Stimulated activated CD4-positive, alpha-beta T cell treated with anti-CD3 and anti-CD28 coated beads, TNF-alpha, amount 100 ng/mL, for 24 hours (primary cell): Measurements from ENCODE around the gene ARF1.

Experiments used
- DNase-seq, 3 experiments: peaks; one replicate each; pipeline ENCODE4 v3.0.0-alpha.2; 2020; ENCODE audit warnings: low read depth in 3 of 3

The ARF1 gene

DNA sequence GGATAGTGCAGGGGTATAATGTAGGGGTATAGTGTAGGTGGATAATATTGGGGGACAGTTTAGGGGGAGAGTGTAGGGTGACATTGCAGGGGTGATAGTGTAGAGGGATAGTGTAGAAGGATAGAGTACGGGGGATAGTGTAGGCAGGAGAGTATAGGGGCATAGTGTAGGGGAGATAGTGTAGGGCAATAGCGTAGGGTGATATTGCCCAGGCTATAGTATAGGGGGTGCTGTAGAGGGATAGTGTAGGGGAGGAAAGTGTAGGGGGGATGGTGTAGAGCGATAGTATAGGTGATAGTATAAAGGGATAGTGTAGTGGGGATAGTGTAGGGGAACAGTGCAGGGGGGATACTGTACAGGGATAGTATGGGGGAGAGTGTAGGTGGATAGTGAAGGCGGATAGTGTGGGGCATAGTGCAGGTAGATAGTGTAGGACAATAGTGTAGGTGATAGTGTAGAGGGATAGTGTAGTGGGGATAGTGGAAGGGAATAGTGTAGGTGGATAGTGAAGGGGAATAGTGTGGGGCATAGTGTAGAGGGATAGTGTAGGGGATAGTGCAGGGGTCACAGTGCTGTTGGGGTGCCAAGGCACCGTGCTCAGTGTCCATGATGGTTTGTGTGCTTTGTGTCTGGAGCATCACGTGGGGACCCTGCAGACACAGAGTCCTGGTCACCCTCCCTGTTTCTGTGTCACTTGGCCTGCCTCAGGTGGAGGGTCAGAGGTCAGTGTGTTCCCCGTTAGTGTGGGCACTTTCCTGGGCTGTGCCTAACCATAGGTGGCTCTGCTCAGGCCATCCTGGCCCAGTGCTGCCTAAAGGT lies 10.5 kb upstream of the ARF1 start:
- no peak for DNase-seq

DNA sequence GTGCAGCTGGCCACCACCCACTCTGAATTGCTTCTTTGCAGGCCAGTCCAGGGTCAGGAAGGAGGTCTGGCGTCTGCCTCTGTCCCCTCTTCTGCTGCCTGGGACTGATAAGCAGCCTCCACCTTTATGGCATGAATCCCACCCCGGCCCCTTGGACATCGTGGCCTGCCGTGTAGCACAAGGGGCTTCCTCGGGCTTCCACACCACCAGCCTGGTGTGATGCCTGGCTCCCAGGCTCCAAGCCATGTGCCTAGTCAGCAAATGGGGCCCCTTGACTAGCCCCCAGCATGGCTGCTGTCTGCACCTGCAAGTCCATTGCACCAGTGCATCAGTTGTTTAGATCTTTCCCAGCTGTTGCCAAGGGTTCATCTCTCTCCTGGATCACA lies 9.9 kb upstream of the ARF1 start:
- DNase-seq: no peak

DNA sequence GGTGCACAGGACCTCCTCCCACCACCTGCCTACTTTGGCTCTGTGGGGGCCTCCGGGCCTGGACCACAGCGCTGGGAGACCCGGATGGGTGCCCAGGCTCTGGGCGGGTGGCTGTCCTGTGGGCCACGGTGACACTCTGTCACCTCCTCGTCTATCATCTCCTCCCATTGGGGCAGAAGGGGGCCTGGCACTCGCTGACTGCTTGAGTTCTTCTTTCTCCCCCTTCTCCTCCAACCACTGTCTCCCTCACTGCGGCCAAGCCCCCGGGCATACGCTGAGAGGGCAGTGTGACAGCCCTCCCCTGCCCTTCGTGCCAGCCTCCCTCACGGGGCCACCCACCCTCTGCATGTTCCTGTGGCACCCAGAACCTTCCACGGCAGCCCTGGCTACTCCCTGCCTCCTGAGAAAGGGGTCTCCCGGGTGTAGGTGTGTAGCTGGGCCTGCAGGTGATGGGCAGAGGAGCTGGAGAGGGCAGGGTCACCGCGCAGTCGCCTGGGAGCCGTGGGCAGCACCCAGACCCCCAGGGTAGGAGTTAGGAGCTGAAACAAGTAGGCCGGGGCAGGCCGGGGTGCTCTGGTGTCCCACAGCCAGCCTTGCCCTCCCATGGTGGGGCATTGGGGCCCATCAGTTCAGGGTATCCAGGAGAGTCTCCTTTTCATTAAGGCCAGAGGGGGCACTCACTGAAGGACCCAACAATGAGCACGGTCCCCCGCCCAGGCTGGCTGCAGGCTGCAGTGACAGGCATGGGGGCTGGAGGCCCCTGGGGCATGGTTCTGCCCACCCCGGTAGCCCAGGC lies 9.2 kb upstream of the ARF1 start:
- DNase-seq: no peak

DNA sequence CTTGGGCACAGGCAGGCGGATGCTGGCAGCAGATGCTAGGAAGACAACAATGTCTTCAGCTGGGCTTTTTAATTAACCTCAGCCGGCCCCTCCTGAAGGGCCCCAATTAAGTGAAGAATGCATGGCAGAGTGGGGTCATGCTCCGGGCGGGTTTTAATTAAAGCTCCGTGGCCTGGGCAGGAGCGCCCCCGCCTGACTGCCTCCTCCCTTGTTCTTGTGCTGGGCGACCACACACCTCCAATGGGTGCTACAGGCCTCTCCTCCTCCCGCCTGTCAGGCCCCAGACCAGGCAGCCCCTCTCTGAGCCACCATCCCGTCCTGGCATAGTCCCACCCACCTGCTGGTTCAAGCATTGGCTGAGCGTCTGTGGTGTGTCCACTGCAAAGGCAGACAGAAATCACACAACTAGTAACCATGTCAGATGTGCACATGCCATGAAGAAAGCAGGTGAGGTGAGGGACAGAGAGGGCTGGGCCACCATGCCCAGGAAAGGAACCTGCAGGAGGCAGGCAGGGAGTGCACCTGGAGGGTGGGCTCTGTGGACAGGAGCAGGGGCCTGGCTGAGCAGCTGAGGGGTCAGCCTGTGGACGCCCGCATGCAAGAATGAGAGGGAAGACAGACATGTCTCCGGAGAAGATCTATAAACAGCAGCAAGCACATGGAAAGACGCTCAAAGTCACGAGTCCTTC lies 8.5 kb upstream of the ARF1 start:
- no peak for DNase-seq

DNA sequence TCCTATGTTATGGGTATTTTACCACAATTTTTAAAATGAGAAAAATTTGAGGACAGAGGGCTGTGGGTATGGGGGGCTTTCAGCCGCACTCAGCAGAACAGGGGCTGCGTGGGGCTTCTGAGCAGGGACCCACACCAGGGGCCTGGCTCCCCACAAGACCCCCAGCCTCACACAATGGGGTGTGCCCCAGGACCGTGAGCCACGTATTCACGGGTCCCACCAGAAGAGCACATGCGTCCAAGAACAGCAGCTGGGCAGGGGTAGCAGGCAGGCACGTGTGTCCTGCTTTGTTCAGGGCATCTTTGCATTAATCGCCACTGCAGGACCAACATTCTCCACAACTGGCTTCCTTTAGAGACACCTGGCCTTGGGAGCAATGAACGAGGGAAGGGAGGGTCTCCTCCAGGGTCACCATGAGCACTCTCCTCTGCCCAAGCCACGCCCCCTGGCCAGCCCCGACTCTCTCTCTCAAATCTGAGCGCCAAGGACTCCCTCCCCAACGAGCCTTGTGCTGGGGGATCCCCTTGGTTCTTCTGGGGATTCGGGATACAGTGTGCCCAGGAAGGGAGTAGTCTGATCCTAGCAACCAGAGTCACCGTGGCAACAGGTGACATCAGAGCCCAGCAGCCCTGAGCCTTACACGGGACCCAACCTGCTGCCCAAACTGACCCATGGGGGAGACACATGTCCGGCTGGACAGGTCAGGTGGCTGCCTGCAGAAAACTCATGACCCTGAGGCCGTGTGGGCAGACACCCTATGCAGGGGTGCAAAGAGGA lies 7.4 kb upstream of the ARF1 start:
- no peak for DNase-seq

DNA sequence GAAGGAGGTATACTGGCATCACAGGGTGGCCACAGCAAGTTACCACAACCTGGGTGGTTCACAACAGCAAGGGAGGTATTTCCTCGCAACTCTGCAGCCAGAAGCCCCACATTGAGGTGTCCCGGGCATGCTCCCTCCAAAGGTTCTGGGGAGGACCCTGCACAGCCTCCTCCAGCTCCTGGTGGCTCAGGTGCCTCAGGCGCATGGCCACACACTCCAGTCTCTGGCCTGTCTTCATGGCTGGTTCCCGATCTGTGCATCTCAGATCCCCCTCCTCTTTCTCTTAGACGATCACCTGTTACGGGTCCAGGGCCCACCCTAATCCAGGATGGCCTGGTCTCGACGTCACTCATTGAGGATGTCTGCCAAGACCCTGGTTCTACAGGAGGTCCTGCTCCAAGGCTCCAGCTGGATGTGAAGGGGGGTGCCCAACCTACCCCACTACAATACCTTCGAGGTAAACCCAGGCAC lies 6.7 kb upstream of the ARF1 start:
- DNase-seq: no peak

DNA sequence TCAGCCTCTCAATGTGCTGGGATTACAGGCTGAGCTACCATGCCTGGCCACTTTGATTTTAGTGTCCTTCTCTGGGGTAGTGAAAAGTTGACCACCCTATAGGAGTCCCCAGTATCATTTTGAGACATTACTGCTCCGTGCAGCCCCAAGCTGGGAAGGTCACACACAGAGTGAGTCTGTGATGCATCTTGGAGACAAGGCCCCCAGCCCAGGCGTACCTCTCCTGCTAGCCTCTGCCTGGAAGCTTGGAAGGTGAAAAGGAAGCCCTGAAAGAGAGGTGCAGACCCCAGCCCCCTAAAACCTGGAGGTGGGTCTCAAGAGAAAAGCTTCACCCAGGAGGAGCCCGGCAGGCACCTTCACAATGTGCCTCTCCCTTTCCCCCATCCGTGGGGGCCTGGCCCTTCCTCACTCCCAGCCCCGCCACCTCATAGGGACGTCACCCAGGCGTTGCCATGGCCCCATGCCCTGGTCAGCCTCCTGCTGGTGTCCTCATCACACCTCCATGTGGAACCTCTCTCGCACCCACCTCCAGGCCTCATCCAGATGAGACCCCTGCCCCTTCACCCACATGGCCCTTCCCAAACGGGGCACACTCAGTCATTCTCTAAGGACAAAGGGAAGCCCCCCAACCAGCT lies 5.6 kb upstream of the ARF1 start:
- DNase-seq: no peak

DNA sequence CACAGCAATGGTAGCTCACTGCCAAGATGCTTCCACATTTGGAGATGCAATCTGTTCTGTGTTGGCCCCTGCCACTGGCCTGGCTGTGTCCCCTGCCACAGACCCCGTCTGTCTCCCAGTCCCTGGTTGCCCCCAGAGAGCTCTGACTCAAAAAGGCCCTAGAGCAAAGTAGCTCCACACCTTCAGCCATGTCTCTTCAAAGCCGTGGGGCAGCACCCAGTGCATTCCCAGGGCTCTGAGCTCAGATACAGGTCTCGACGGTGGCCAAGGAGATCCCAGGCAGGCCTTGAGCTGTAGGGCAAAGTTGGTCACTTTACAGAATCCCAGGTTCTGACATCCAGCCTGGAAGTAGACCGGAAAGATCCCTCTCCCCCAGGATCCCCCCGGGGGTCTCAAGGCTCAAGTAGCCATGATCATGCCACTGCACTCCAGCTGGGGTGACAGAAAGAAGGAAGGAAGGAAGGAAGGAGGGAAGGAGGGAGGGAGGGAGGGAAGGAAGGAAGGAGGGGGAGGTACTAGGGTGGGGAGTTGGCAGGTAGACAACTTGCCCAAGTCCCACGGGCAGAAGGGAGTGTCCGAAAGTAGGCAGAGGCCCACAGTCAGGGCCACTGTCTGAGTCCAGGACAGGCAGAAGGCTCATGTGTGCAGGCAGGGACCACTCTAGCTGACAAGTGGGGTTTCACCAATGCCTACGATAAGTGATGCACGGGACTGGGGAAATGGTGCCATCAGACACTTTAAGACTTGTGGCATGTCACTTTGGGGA lies 4.8 kb upstream of the ARF1 start:
- DNase-seq: no peak

DNA sequence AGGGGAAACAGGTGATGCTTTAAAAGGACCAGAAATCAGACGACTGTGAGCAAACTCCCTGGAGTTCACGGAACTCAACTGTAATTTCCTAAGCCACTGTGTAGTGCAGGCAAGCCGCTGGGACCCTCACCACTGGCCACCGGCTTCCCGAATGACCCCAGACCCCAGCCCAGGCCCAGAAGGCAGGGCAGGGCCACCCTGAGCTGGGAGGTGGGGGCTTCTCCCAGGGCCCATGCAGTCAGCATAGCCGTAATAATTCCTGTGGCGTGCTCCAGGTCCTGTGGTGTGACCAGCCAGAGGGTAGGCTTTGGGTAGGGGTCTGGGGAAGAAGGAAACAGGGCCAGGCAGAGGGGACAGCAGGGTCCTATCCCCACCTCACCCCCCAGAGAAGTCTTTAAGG lies 3.5 kb upstream of the ARF1 start:
- no peak for DNase-seq

DNA sequence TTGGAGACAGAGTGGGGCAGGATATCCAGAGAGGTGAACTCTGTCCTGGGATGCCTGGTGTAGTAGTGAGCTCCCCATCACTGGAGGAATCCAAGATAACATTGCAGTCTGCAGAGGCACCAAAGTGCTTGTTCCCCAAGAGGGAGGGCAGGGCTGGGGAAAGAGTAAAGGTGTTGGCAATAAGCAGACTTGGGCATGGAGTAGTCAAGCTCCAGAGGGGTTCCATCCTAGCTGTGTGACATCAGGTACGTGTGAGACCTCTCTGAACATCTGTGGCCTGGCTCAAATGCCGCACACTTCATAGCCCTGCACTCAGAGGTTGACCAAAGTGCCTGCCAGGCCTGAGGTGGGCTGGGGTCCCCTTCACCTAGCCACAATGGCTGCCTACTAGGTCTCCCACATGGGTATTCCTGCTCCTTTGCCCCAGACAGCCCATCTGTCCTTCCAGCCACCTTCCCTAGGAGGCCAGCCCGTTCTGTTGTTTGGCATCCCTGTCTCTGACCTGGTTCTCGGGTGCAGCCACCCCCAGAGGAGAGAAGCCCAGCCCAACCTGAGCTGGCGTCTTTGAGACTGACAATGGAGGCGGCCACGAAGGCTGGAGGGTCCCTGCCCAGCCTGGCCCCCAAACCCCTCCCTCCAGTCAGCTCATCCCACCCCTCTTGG lies 2.8 kb upstream of the ARF1 start:
- DNase-seq: no peak

DNA sequence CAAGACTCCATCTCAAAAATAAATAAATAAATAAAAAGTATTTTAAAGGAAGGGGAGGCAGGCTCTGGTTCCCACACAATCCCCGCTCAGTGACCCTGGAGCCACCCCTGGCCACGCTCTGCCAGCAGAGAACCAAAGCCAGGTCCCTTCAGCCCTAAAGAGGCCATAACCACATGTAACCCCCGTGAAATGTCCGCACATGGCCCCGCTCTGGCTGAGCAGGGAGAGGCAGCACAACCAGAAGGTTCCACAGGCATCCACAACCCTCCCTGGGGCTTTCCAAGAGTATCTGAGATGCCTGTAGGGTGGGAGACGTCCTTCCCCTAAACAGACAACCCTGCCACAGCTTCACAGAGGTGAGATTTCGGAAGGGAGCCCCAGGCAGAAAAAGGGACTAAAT lies 1.4 kb upstream of the ARF1 start:
- DNase-seq: no peak

DNA sequence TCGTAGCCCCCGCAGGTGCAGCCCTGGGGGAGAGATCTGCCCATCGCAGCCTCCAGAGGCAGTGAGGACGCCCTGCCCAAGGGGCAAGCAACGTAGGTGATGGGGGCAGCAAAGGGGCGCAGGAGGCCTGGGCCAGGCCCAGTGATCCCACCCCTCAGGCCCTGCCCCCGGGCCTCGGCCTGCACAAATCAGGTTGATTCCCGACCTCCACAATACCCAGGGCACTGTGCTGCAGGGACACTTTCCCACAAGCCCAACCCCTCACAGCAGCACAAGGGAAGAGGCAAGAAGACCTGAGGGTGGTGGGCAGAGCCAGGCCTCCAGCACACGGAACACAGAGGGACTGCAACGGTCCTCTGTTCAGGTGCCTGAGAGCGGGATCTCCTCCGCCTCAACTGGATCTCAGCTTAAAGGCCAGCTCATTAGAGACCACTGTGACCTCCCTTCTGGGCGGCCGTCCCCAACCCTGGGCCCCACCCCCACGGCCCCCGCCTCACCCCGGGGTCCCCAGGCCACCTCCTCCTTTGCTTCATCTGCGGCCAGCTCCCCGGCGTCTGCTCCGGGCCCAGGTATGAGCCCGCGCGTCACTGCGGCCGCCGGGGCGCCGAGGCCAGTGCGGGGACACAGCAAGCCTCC lies 812 bp upstream of the ARF1 start:
- no peak for DNase-seq

DNA sequence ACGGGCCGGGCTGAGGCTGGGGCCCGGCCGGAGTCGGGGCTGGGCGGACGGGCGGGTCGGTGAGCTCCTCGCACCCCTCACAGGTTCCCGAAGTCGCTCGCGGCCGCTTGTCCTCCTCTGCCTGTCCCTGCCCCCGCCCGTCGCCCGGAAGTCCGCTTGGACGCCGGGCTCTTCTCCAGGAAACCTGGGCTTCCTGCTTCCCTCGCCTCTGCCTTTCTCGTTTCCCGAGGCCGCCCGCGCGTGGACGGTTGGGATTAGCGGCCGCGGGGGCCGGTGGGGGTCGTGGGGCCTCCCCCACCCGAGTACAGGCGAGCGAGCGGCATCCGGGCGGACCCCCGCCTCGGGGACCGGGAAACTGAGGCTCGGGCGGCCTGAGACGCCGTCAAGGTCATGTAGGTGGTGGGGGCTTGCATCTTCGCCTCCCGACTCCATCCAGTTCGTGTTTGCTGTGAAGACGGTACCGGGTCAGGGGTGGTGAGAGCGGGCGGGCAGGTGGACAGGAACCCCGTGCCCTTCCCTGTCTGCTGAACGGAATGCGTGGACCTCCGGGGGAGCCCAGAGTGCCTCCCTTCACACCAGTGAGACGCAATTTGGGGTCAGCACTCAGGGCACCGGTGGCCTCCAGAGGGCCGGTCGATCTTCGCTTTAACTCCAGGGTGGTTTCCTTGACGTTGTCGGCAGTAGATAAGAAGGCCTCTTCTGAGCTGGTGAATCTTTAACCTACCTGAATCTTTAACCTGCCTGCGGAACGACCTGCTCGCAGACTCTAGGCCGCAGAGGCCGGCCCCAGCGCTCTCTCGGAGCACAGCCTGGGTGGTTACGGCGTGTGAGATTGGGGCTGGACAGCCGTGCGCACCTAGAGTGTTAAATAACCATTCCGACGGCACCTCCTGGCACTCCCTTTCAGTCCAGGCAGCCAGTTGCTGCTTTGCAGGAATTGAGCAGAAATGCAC lies 686 bp downstream of the ARF1 start:
- peak in 1 of 3 experiments; percentile 29 for DNase-seq

DNA sequence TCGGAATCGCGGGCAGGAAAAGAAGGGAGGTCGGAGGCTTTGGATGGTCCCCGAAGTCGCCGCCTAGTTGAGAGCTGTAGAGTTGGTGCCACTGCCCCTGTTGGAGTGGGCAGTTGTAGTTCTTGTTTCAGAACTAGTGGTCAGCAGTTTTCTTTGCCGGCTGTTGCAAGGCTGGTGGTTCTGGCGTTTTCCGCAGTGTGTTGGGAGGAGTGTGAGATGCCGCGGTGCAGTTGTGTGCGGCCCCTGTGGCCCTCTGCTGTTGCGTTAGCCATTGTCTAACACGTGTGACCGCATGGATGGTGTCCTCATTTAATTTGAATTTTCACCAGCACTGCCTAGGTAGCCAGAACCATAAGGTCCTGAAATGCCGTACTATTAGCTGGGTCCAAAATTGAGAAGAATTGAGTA lies 1.4 kb downstream of the ARF1 start:
- no peak for DNase-seq

DNA sequence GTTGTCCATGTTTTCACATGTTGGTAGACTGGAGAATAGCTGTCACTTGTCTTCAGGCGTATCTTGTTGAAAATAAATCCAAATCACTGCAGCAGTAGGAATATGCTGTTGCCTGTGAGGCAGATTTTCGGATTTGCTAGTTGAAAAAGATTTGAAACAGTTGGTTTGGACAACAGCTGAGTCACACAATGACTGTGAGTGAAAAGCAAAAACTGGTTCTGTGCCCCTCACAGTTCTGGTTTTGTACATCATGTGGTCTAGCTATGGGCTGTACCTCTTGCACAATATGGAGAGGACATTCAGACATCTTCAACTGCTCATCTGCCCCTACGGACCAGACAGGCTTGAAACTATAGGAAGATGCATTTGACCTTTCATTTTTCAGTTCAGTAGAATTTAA lies 1.8 kb downstream of the ARF1 start:
- DNase-seq: no peak

DNA sequence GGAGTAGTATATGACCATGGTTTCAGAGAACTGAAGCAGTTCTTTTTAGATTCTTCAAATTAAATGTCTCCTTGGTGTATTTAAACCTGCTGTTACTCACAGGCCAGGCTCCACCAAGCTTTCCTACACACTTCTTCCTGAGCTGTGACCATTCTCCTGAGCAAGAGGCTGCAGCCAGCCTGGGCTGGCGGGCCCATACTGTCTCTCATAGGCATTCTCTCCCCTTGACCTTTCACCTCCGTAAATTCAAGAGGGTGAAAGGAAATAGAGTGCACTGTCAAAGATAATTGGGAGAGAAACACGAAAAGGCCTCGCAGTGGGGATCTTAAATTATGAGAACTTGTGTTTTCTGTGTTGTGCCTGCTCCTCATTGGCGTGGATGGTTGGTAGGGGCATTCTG lies 2.3 kb downstream of the ARF1 start:
- DNase-seq: no peak

DNA sequence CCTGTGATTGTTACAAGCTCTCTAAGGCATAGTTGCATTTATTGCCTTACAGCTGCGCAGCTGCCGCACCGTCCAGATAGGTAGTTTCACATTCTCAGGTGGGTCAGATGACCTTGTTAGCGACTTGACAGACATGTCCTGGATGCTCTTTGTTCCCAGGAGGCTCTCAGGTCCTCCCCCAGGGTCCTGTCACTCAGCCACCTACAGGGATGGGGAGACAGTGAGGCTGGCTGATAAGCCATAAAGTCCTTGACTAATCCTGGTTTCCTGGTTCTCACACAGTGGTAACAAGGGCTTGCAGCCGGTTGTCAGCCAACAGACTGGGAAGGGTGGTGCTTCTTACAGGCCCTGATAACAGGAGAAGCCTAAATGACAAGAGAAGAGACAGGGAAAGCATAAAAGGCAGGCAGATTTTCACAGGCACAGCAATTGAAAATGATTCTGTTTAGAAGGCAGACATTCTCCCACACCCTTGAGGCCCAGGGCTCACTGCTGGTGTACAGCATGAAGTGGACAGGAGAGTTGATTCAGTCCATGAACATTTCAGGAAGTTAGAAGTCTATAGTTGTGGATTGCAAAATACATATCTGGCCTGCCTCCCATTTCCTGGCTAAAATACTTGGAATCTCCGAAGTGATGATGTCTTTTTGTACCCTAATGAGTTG lies 2.9 kb downstream of the ARF1 start:
- DNase-seq: no peak

DNA sequence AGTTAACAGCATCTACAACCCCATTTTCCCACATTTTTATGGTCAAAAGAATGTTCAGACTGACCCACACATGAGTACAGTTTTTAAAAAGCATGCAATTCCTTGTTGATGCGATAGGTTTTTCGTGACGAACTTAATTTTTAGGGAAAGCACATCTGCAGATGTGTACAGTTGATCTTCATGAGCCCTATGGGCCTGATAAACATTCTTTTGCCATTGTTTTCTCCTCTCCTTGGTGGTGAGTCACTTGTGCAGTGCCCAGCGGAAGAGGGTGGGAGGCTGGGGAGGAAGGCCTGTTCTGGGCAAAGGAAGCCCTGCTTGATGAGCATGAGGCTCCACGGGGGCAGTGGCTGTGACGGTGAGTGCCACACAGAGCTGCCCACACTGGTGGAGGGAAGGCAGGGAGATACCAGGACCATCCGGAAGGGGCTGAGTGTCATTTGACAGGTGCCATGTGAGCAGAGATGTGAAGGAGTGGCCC lies 5.3 kb downstream of the ARF1 start:
- DNase-seq: no peak
